Suprapubic skin (tissue), 4 donors: ENCODE results near the gene MAP4K5. TPM values are rescaled to one million over a fixed set of nuclear protein-coding genes. Genes with fewer than 3 reads are reported as not detected.

ENCODE experiments used
- DNase-seq, 2 donors: peaks; one replicate each; pipeline ENCODE4 v3.0.0-alpha.2; 2019; ENCODE audit warnings: low spot score in 2 of 2
- H3K27ac ChIP-seq: fragments of 200-600 bp; sonication (generic); one replicate; pipeline ENCODE4 v1.5.1; 2019
- H3K27me3 ChIP-seq: fragments of 200-600 bp; sonication (generic); one replicate; pipeline ENCODE4 v1.5.1; 2019
- H3K36me3 ChIP-seq: fragments of 200-600 bp; sonication (generic); one replicate; pipeline ENCODE4 v1.5.1; 2019
- H3K4me1 ChIP-seq: fragments of 200-600 bp; sonication (generic); one replicate; pipeline ENCODE4 v1.5.1; 2019
- H3K4me3 ChIP-seq: fragments of 200-600 bp; sonication (generic); one replicate; pipeline ENCODE4 v1.5.1; 2019; ENCODE audit warnings: mild to moderate bottlenecking
- H3K9me3 ChIP-seq: fragments of 200-600 bp; sonication (generic); one replicate; pipeline ENCODE4 v1.5.1; 2019
- CTCF ChIP-seq, 2 donors: fragments of 200-600 bp in 1 of 2; fragments of 450-650 bp in 1 of 2; sonication (generic) in 1 of 2; IDR thresholded peaks; one replicate each; pipeline ENCODE4 v1.5.1; 2016 to 2019; ENCODE audit warnings: antibody characterized with exemption in 2 of 2, mild to moderate bottlenecking in 1 of 2, moderate library complexity in 1 of 2
- EP300 ChIP-seq: sonication (generic); formaldehyde crosslinking; IDR thresholded peaks from one replicate; pipeline ENCODE4 v1.6.1; 2017; ENCODE audit warnings: antibody characterized with exemption
- POLR2A ChIP-seq, 2 donors: fragments of 450-650 bp; IDR thresholded peaks; one replicate each; pipeline ENCODE4 v1.6.1; 2017; ENCODE audit warnings: antibody characterized with exemption in 2 of 2, mild to moderate bottlenecking in 2 of 2, moderate library complexity in 2 of 2
- POLR2AphosphoS5 ChIP-seq, 3 donors: sonication (generic); formaldehyde crosslinking; IDR thresholded peaks; one replicate each; pipeline ENCODE4 v1.6.1; 2017; ENCODE audit warnings: antibody characterized with exemption in 3 of 3
- WGBS: methylation state at CpG from one replicate; pipeline ENCODE4 v1.1.5; 2018; 5-methylcytosine and 5-hydroxymethylcytosine counted together
- total RNA-seq, 4 donors: library from RNA; depleted of rRNA; stranded (reverse); fragments of >200 nt; gene quantifications; one replicate each; pipeline ENCODE4 v1.1.0, GENCODE V29; 2016

Gene MAP4K5
- total RNA-seq, 4 donors from 2014 or later = 109 to 226 (median 125) TPM

GRCh38 chr14:50381008-50381407 lies 151.4 kb downstream of the MAP4K5 start:
- no peak overlapping the region for H3K4me3 ChIP-seq
- no peaks in the 10 kb centered on the region for H3K9me3 ChIP-seq
- no peak overlapping the region for H3K27ac ChIP-seq
- H3K27me3 ChIP-seq = no peaks in the 10 kb centered on the region
- TF ChIP-seq POLR2AphosphoS5 (IDR thresholded peaks at IDR 0.05) = no peak
- WGBS = 100% methylated on average over 1 of the region's 1 CpG
- H3K4me1 ChIP-seq = no peaks in the 10 kb centered on the region
- DNase-seq = no peak
- H3K36me3 ChIP-seq = no peaks in the 10 kb centered on the region

DNA sequence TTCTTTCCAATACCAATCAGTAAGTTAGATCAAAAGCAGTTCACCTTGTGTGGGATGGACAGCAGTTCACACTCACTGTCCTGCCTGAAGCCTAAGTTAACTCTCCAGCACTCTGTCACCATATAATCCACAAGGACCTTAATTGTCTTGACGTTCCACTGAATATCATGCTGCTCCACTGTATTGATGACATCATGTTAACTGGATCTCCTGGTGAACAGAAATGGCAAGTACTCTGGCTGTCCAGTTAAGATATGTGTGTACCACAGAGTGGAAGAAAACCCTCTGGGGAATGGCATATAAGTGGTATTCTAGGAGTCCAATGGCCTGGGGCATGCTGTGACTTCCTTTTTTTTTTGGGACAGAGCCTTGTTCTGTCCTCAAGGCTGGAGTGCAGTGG lies 151.9 kb downstream of the MAP4K5 start:
- WGBS = 100% methylated on average over 1 of the region's 1 CpG
- DNase-seq = no peak
- Histone ChIP-seq H3K27me3 (no peaks in the 10 kb centered on the region), H3K4me3 (no peak overlapping the region), H3K9me3 (no peaks in the 10 kb centered on the region), H3K4me1 (no peaks in the 10 kb centered on the region), H3K27ac (no peak overlapping the region), H3K36me3 (no peaks in the 10 kb centered on the region)
- TF ChIP-seq POLR2AphosphoS5 (IDR thresholded peaks at IDR 0.05) (no peak), CTCF (IDR thresholded peaks at IDR 0.05) (no peak), POLR2A (IDR thresholded peaks at IDR 0.05) (no peak), EP300 (no peak)

DNA sequence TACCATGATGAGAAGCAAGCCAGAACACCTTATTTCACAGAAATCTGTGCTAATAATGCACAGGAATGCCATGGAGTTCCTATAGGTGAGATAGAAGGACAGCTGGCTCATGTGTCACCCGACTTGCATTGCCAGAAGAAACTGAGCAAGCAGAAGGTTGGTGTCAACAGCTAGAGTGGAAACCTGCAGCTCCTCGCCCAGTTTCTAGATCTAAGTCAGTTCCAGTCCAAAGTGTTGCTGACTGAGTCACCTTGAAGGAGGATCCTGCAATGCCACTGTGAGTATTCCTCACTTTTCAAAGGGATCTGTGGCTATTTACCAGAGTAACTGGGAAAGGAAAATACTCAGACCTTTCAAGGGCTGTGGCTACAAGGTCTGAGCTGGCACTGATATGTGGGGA lies 152.8 kb downstream of the MAP4K5 start:
- Histone ChIP-seq H3K27ac (no peak overlapping the region), H3K27me3 (no peaks in the 10 kb centered on the region), H3K4me3 (no peak overlapping the region), H3K36me3 (no peaks in the 10 kb centered on the region), H3K4me1 (no peaks in the 10 kb centered on the region), H3K9me3 (no peaks in the 10 kb centered on the region)
- DNase-seq = no peak
- no peak for TF ChIP-seq CTCF (IDR thresholded peaks at IDR 0.05)
- no peak for TF ChIP-seq POLR2AphosphoS5 (IDR thresholded peaks at IDR 0.05)
- no peak for TF ChIP-seq POLR2A (IDR thresholded peaks at IDR 0.05)
- no peak for TF ChIP-seq EP300
- WGBS = 100% methylated on average over 2 of the region's 2 CpGs

GRCh38 chr14:50377550-50378085 lies 154.8 kb downstream of the MAP4K5 start:
- Histone ChIP-seq H3K27me3 (no peaks in the 10 kb centered on the region), H3K36me3 (no peaks in the 10 kb centered on the region), H3K9me3 (no peaks in the 10 kb centered on the region), H3K4me3 (no peak overlapping the region), H3K27ac (no peak overlapping the region), H3K4me1 (no peaks in the 10 kb centered on the region)
- 88% methylated on average over 4 of the region's 4 CpGs for WGBS
- DNase-seq = no peak
- TF ChIP-seq POLR2A (IDR thresholded peaks at IDR 0.05) = no peak
- no peak for TF ChIP-seq POLR2AphosphoS5 (IDR thresholded peaks at IDR 0.05)
- no peak for TF ChIP-seq CTCF (IDR thresholded peaks at IDR 0.05)
- TF ChIP-seq EP300 = no peak

DNA sequence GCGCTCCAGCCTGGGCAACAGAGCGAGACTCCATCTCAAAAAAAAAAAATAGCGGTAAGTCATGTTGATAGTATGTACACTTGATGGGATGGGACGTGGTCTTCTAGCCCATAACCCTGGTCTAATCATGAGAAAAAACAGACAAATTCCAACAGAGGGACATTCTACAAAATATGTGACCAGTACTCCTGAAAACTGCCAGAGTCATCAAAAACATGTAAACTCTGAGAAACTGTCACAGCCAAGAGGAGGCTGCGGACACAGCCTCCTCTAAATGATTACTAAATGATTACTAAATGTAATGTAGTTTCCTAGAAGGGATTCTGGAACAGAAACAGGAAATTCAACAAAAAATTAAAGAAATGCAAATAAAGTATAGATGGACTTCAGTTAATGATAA lies 156.6 kb downstream of the MAP4K5 start:
- Histone ChIP-seq H3K9me3 (no peaks in the 10 kb centered on the region), H3K36me3 (no peaks in the 10 kb centered on the region), H3K27me3 (no peaks in the 10 kb centered on the region), H3K4me1 (no peaks in the 10 kb centered on the region), H3K27ac (no peak overlapping the region), H3K4me3 (no peak overlapping the region)
- over 99% methylated on average over 5 of the region's 5 CpGs for WGBS
- no peak for TF ChIP-seq POLR2AphosphoS5 (IDR thresholded peaks at IDR 0.05)
- no peak for TF ChIP-seq POLR2A (IDR thresholded peaks at IDR 0.05)
- TF ChIP-seq CTCF (IDR thresholded peaks at IDR 0.05) = no peak
- TF ChIP-seq EP300 = no peak
- no peak for DNase-seq

DNA sequence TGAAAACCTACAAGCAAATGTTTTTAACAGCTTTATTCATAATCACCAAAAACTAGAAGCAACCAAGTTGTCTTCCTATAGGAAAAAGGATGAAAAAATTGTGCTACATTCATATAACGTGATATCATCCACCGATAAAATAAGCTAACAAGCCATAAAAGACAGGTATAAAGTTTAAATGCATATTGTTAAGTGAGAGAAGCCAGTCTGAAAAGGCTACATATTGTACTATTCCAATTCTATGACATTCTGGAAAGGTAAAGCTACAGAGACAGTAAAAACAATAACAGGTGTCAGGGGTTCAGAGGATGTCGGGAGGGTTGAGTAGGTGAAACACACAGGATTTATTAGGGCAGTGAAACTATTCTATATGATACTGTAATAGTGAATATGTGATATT lies 158.4 kb downstream of the MAP4K5 start:
- no peak overlapping the region for H3K27ac ChIP-seq
- no peaks in the 10 kb centered on the region for H3K4me1 ChIP-seq
- no peak overlapping the region for H3K4me3 ChIP-seq
- no peak for DNase-seq
- no peaks in the 10 kb centered on the region for H3K36me3 ChIP-seq
- H3K27me3 ChIP-seq = no peaks in the 10 kb centered on the region
- no peaks in the 10 kb centered on the region for H3K9me3 ChIP-seq
- no peak for TF ChIP-seq EP300
- 97% methylated on average over 3 of the region's 3 CpGs for WGBS
